Measurements from ENCODE around the gene PRORP. TPM values are rescaled to one million over a fixed set of nuclear protein-coding genes. Genes with fewer than 3 reads are reported as not detected.
"Not testable (repeated sequence)": the region's sequence is repeated elsewhere in the genome, so short reads cannot be mapped to it uniquely, and the experiment has no call there.

PRORP gene
- total RNA-seq, 4 donors from 2014 or later, result 22.6 to 40.5 (median 28.9) TPM

DNA sequence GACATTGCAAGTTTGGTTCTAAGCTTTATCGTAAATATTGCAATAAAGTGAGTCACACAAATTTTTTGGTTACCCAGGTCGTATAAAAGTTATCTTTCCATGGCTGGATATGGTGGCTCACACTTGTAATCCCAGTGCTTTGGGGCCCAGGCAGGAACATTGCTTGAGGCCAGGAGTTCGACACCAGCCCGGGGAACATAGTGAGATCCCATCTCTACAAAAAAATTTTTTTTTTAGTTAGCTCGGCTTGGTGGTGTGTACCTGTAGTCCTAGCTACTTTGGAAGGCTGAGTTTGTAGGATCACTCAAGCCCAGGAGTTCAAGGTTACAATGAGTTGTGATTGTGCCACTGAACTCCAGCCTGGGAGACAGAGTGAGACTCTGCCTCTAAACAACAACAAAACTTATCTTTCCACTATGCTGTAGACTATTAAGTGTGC is 24.4 kb downstream of the PRORP start:
- no peak for TF ChIP-seq POLR2A (IDR thresholded peaks at IDR 0.05)
- TF ChIP-seq, protein P1, sequence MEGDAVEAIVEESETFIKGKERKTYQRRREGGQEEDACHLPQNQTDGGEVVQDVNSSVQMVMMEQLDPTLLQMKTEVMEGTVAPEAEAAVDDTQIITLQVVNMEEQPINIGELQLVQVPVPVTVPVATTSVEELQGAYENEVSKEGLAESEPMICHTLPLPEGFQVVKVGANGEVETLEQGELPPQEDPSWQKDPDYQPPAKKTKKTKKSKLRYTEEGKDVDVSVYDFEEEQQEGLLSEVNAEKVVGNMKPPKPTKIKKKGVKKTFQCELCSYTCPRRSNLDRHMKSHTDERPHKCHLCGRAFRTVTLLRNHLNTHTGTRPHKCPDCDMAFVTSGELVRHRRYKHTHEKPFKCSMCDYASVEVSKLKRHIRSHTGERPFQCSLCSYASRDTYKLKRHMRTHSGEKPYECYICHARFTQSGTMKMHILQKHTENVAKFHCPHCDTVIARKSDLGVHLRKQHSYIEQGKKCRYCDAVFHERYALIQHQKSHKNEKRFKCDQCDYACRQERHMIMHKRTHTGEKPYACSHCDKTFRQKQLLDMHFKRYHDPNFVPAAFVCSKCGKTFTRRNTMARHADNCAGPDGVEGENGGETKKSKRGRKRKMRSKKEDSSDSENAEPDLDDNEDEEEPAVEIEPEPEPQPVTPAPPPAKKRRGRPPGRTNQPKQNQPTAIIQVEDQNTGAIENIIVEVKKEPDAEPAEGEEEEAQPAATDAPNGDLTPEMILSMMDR (IDR thresholded peaks at IDR 0.05), result no peak
- no peaks in the 10 kb centered on the region for H3K9me3 ChIP-seq
- no peak overlapping the region for H3K4me3 ChIP-seq
- WGBS, 2 donors, result 84 to 93% methylated on average over 5 of the region's 5 CpGs
- intact Hi-C loops (cut with DNase I), result no loop called here
- no peaks in the 10 kb centered on the region for H3K27me3 ChIP-seq
- no peaks in the 10 kb centered on the region for H3K4me1 ChIP-seq
- H3K36me3 ChIP-seq, result peaks cover 0 to 46% (median 0%) of the 10 kb centered on the region in 3 donors
- H3K27ac ChIP-seq, result no peak overlapping the region
- DNase-seq, result no peak

- Histone ChIP-seq H3K4me1 (no peaks in the 10 kb centered on the region), H3K27me3 (no peaks in the 10 kb centered on the region), H3K9me3 (no peaks in the 10 kb centered on the region), H3K27ac (no peak overlapping the region), H3K36me3 (peaks cover 0 to 42% (median 0%) of the 10 kb centered on the region in 3 donors), H3K4me3 (no peak overlapping the region)
- DNase-seq, result no peak
- 91 to 100% methylated on average over 2 of the region's 2 CpGs for WGBS, 2 donors
- TF ChIP-seq, protein P1 (IDR thresholded peaks at IDR 0.05), result no peak
- TF ChIP-seq POLR2A (IDR thresholded peaks at IDR 0.05), result no peak
- intact Hi-C loops (cut with DNase I), result no loop called here
Measured at GRCh38 chr14:35147186-35147585, 24.8 kb downstream of the PRORP start.

- WGBS, 2 donors, result 81 to 82% methylated on average over 3 of the region's 3 CpGs
- H3K4me1 ChIP-seq, result no peaks in the 10 kb centered on the region
- H3K27me3 ChIP-seq, result no peaks in the 10 kb centered on the region
- TF ChIP-seq POLR2A (IDR thresholded peaks at IDR 0.05), result no peak
- TF ChIP-seq, protein P1 (IDR thresholded peaks at IDR 0.05), result no peak
- H3K9me3 ChIP-seq, result no peaks in the 10 kb centered on the region
- intact Hi-C loops (cut with DNase I), result no loop called here
- no peak overlapping the region for H3K4me3 ChIP-seq
- no peak overlapping the region for H3K27ac ChIP-seq
- no peak for DNase-seq
- H3K36me3 ChIP-seq, result peaks cover 0 to 42% (median 0%) of the 10 kb centered on the region in 3 donors
Measured at GRCh38 chr14:35147711-35148110, 25.4 kb downstream of the PRORP start.

DNA sequence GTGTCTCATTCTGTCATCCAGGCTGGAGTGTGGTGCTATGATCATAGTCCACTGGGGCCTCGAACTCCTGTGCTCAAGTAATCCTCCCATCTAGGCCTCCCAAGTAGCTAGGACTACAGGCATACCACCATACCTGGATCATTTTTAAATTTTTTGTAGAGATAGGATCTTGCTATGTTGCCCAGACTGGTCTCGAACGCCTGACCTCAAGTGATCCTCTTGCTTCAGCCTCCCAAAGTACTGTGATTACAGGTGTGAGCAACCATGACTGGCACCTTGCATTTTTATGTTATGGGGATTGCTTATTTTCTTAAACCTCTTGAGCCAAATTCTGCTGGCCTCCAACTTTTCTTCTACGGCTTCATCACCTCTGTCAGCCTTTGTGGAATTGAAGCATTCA is 26.9 kb downstream of the PRORP start:
- no peak overlapping the region for H3K4me3 ChIP-seq
- no peak for DNase-seq
- H3K4me1 ChIP-seq, result no peaks in the 10 kb centered on the region
- H3K36me3 ChIP-seq, result peaks cover 0 to 36% (median 0%) of the 10 kb centered on the region in 3 donors
- H3K27ac ChIP-seq, result no peak overlapping the region
- 95 to 96% methylated on average over 4 of the region's 4 CpGs for WGBS, 2 donors
- H3K27me3 ChIP-seq, result no peaks in the 10 kb centered on the region
- intact Hi-C loops (cut with DNase I), result no loop called here
- H3K9me3 ChIP-seq, result no peaks in the 10 kb centered on the region
- no peak for TF ChIP-seq POLR2A (IDR thresholded peaks at IDR 0.05)
- TF ChIP-seq, protein P1 (IDR thresholded peaks at IDR 0.05), result no peak

DNA sequence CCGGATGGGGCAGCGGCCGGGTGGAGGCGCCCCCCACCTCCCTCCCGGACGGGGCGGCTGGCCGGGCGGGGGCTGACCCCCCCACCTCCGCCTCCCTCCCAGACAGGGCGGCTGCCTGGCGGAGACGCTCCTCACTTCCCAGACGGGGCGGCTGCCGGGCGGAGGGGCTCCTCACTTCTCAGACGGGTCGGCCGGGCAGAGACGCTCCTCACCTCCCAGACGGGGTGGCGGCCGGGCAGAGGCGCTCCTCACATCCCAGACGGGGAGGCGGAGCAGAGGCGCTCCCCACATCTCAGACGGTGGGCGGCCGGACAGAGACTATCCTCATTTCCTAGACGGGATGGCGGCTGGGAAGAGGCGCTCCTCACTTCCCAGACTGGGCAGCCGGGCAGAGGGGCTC is 30.2 kb downstream of the PRORP start:
- DNase-seq; H3K4me3 ChIP-seq; H3K27me3 ChIP-seq; intact Hi-C loops (cut with DNase I); H3K9me3 ChIP-seq; H3K27ac ChIP-seq: not testable (repeated sequence)
- no CpG with 5 or more reads among the region's 35 CpGs for WGBS, 2 donors
- H3K36me3 ChIP-seq, result peaks cover 0 to 18% (median 0%) of the 10 kb centered on the region in 3 donors
- peaks cover 6 to 12% (median 10%) of the 10 kb centered on the region in 3 donors for H3K4me1 ChIP-seq

DNA sequence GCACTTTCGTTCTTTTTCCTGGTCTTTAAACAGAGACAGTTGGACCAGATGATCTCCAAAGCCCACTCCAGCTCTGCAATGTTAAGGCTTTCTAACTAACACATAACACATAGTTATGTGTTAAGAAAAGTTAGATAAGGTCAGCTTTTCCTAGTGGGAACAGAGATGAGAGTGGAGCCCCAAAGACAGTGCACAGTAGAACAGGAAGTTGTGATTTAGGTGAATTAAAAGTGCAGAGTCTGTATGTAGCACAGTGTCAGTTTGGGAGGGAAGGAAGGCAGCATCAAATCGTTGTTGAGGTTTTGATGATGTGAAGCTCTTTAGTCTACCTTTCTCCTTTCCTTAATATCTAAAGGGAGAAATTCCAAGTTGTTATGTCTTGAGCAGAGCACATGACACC is 31.7 kb downstream of the PRORP start:
- H3K4me3 ChIP-seq, result no peak overlapping the region
- peaks cover 0 to 21% (median 0%) of the 10 kb centered on the region in 3 donors for H3K36me3 ChIP-seq
- DNase-seq, result no peak
- H3K9me3 ChIP-seq, result no peaks in the 10 kb centered on the region
- intact Hi-C loops (cut with DNase I), result no loop called here
- peaks cover 6 to 12% (median 10%) of the 10 kb centered on the region in 3 donors for H3K4me1 ChIP-seq
- WGBS, 2 donors, result 69 to 71% methylated on average over 2 of the region's 2 CpGs
- no peak overlapping the region for H3K27ac ChIP-seq
- no peaks in the 10 kb centered on the region for H3K27me3 ChIP-seq
- TF ChIP-seq POLR2A (IDR thresholded peaks at IDR 0.05), result no peak
- TF ChIP-seq, protein P1 (IDR thresholded peaks at IDR 0.05), result no peak

Data from esophagus squamous epithelium (tissue), 5 donors.